ENCODE measurements around the gene FADS3. TPM values are rescaled to one million over a fixed set of nuclear protein-coding genes. Genes with fewer than 3 reads are reported as not detected.
"Not testable (repeated sequence)": the region's sequence is repeated elsewhere in the genome, so short reads cannot be mapped to it uniquely, and the experiment has no call there.

Gene FADS3
- total RNA-seq, 1 experiment from 2014 or later = 19.7 TPM

- DNase-seq = no peak
- Mint-ChIP-seq H3K9me3 (ENCODE audit: low read depth, unreplicated experiment) (no peaks in the 10 kb centered on the region), H3K27me3 (ENCODE audit: unreplicated experiment) (no peaks in the 10 kb centered on the region), H3K4me1 (ENCODE audit: low read depth, unreplicated experiment) (no peaks in the 10 kb centered on the region), H3K36me3 (ENCODE audit: insufficient read depth, unreplicated experiment) (no peaks in the 10 kb centered on the region), H3K4me3 (ENCODE audit: low read depth, unreplicated experiment) (no peak overlapping the region), H3K27ac (ENCODE audit: unreplicated experiment) (no peak overlapping the region)
- no peak for TF ChIP-seq CTCF (IDR thresholded peaks at IDR 0.05; ENCODE audit: unreplicated experiment)
- CTCF ChIA-PET = no interaction called here
- intact Hi-C loops (cut with micrococcal nuclease; ENCODE audit: unreplicated experiment) = no loop called here
- BruUV-seq (replicated peaks) = no TSS peak
Measured at GRCh38 chr11:61882879-61883278, 8.5 kb downstream of the FADS3 start.

GRCh38 chr11:61882267-61882666 lies 9.1 kb downstream of the FADS3 start:
- DNase-seq; intact Hi-C loops (cut with micrococcal nuclease; ENCODE audit: unreplicated experiment); H3K4me1 Mint-ChIP-seq (ENCODE audit: low read depth, unreplicated experiment); BruUV-seq (replicated peaks); H3K27me3 Mint-ChIP-seq (ENCODE audit: unreplicated experiment); H3K36me3 Mint-ChIP-seq (ENCODE audit: insufficient read depth, unreplicated experiment); H3K27ac Mint-ChIP-seq (ENCODE audit: unreplicated experiment); H3K4me3 Mint-ChIP-seq (ENCODE audit: low read depth, unreplicated experiment); H3K9me3 Mint-ChIP-seq (ENCODE audit: low read depth, unreplicated experiment): not testable (repeated sequence)
- CTCF ChIA-PET = interaction anchor here (1.1 kb wide), 1 partner anchor 226 kb away, joined by 6 read pairs; no protein-coding TSS in a partner anchor

- BruUV-seq (replicated peaks) = no TSS peak
- intact Hi-C loops (cut with micrococcal nuclease; ENCODE audit: unreplicated experiment) = no loop called here
- H3K36me3 Mint-ChIP-seq (ENCODE audit: insufficient read depth, unreplicated experiment) = no peaks in the 10 kb centered on the region
- no peak overlapping the region for H3K4me3 Mint-ChIP-seq (ENCODE audit: low read depth, unreplicated experiment)
- no peaks in the 10 kb centered on the region for H3K9me3 Mint-ChIP-seq (ENCODE audit: low read depth, unreplicated experiment)
- no peak overlapping the region for H3K27ac Mint-ChIP-seq (ENCODE audit: unreplicated experiment)
- no peak for TF ChIP-seq CTCF (IDR thresholded peaks at IDR 0.05; ENCODE audit: unreplicated experiment)
- CTCF ChIA-PET = interaction anchor here (1.1 kb wide), 1 partner anchor 227 kb away, joined by 6 read pairs; no protein-coding TSS in a partner anchor
- H3K27me3 Mint-ChIP-seq (ENCODE audit: unreplicated experiment) = no peaks in the 10 kb centered on the region
- no peaks in the 10 kb centered on the region for H3K4me1 Mint-ChIP-seq (ENCODE audit: low read depth, unreplicated experiment)
- no peak for DNase-seq
Measured at GRCh38 chr11:61881397-61881796, 9.9 kb downstream of the FADS3 start.

- H3K27ac Mint-ChIP-seq (ENCODE audit: unreplicated experiment) = no peak overlapping the region
- H3K4me1 Mint-ChIP-seq (ENCODE audit: low read depth, unreplicated experiment) = no peaks in the 10 kb centered on the region
- no TSS peak for BruUV-seq (replicated peaks)
- DNase-seq = no peak
- no peaks in the 10 kb centered on the region for H3K27me3 Mint-ChIP-seq (ENCODE audit: unreplicated experiment)
- no peaks in the 10 kb centered on the region for H3K9me3 Mint-ChIP-seq (ENCODE audit: low read depth, unreplicated experiment)
- CTCF ChIA-PET = no interaction called here
- TF ChIP-seq CTCF (IDR thresholded peaks at IDR 0.05; ENCODE audit: unreplicated experiment) = no peak
- H3K36me3 Mint-ChIP-seq (ENCODE audit: insufficient read depth, unreplicated experiment) = no peaks in the 10 kb centered on the region
- no peak overlapping the region for H3K4me3 Mint-ChIP-seq (ENCODE audit: low read depth, unreplicated experiment)
- intact Hi-C loops (cut with micrococcal nuclease; ENCODE audit: unreplicated experiment) = no loop called here
Measured at GRCh38 chr11:61880454-61880853, 10.9 kb downstream of the FADS3 start.

- no peaks in the 10 kb centered on the region for H3K36me3 Mint-ChIP-seq (ENCODE audit: insufficient read depth, unreplicated experiment)
- no TSS peak for BruUV-seq (replicated peaks)
- H3K27ac Mint-ChIP-seq (ENCODE audit: unreplicated experiment) = no peak overlapping the region
- intact Hi-C loops (cut with micrococcal nuclease; ENCODE audit: unreplicated experiment) = no loop called here
- H3K27me3 Mint-ChIP-seq (ENCODE audit: unreplicated experiment) = no peaks in the 10 kb centered on the region
- CTCF ChIA-PET = no interaction called here
- no peak for TF ChIP-seq CTCF (IDR thresholded peaks at IDR 0.05; ENCODE audit: unreplicated experiment)
- no peaks in the 10 kb centered on the region for H3K4me1 Mint-ChIP-seq (ENCODE audit: low read depth, unreplicated experiment)
- H3K4me3 Mint-ChIP-seq (ENCODE audit: low read depth, unreplicated experiment) = no peak overlapping the region
- no peak for DNase-seq
- H3K9me3 Mint-ChIP-seq (ENCODE audit: low read depth, unreplicated experiment) = no peaks in the 10 kb centered on the region
Measured at GRCh38 chr11:61880031-61880430, 11.3 kb downstream of the FADS3 start.

Measured in Calu3 (cell line).